Caco-2 (cell line): Measurements from ENCODE around the gene ZNF268. TPM values are rescaled to one million over a fixed set of nuclear protein-coding genes. Genes with fewer than 3 reads are reported as not detected.

ENCODE experiments used
- BruUV-seq: library from RNA; stranded (reverse); fragments of 400-500 nt; replicated peaks from 2 replicates; lab custom pipeline; 2021; lab: Mats Ljungman, UMichigan
- CTCF ChIA-PET: fragments of 300-600 bp; sonication (Branson Sonifier 250); formaldehyde crosslinking; loops from one replicate; lab custom pipeline; 2022; ENCODE audit warnings: antibody characterized with exemption; lab: Charles Lee
- POLR2A ChIA-PET: fragments of 300-600 bp; sonication (Branson Sonifier 250); formaldehyde crosslinking; loops from one replicate; lab custom pipeline; 2022; ENCODE audit warnings: antibody characterized with exemption; lab: Charles Lee
- DNase-seq, 2 experiments: peaks; one replicate each; pipeline versions ENCODE4 v3.0.0 to v3.0.0-alpha.2; 2020 to 2022
- H3K27me3 ChIP-seq: replicated peaks from 2 replicates; pipeline ENCODE4 v1.6.0; 2011; ENCODE audit warnings: low read length; ENCODE audit not compliant: control insufficient read depth, insufficient read depth
- H3K36me3 ChIP-seq: 2 replicates; pipeline ENCODE4 v1.5.1; 2011; ENCODE audit warnings: low read length; ENCODE audit not compliant: control insufficient read depth, insufficient read depth
- H3K4me1 ChIP-seq: fragments of 250-450 bp; sonication (Bioruptor Pico); 2 replicates; pipeline ENCODE4 v1.5.1; 2020; ENCODE audit warnings: mild to moderate bottlenecking
- H3K4me3 ChIP-seq: 2 replicates; pipeline ENCODE4 v1.5.1; 2011; ENCODE audit warnings: low read depth, mild to moderate bottlenecking, control low read depth, low read length
- H3K9me3 ChIP-seq: fragments of 250-450 bp; sonication (Bioruptor Pico); 2 replicates; pipeline ENCODE4 v1.5.1; 2020; ENCODE audit warnings: mild to moderate bottlenecking, moderate library complexity
- H3K27ac Mint-ChIP-seq: one replicate; pipeline ENCODE4 v1.8.0; 2022; ENCODE audit warnings: mixed read lengths; ENCODE audit not compliant: unreplicated experiment
- H3K27me3 Mint-ChIP-seq: one replicate; pipeline ENCODE4 v1.8.0; 2022; ENCODE audit warnings: mixed read lengths; ENCODE audit not compliant: insufficient read depth, unreplicated experiment
- H3K36me3 Mint-ChIP-seq: one replicate; pipeline ENCODE4 v1.8.0; 2022; ENCODE audit warnings: mild to moderate bottlenecking, mixed read lengths; ENCODE audit not compliant: insufficient read depth, unreplicated experiment
- H3K4me1 Mint-ChIP-seq: one replicate; pipeline ENCODE4 v1.8.0; 2022; ENCODE audit warnings: low read depth, mixed read lengths; ENCODE audit not compliant: unreplicated experiment
- H3K4me3 Mint-ChIP-seq: one replicate; pipeline ENCODE4 v1.8.0; 2022; ENCODE audit warnings: mild to moderate bottlenecking, moderate library complexity, mixed read lengths; ENCODE audit not compliant: unreplicated experiment
- H3K9me3 Mint-ChIP-seq: one replicate; pipeline ENCODE4 v1.8.0; 2022; ENCODE audit warnings: mixed read lengths; ENCODE audit not compliant: unreplicated experiment
- CTCF ChIP-seq, 2 experiments: fragments of 200-600 bp in 1 of 2; IDR thresholded peaks; 1 replicate in 1 of 2; 2 replicates in 1 of 2; pipeline versions ENCODE4 v1.5.1 to v1.8.0; 2011 to 2022; ENCODE audit warnings: antibody characterized with exemption in 1 of 2, control low read depth in 1 of 2, inconsistent platforms in 1 of 2, low read depth in 1 of 2, low read length in 1 of 2, mild to moderate bottlenecking in 1 of 2, moderate library complexity in 1 of 2; ENCODE audit not compliant: insufficient read depth in 1 of 2, severe bottlenecking in 1 of 2, unreplicated experiment in 1 of 2
- intact Hi-C: fragments of 100-400 bp; cut with micrococcal nuclease; formaldehyde crosslinking; loops from one replicate; pipeline ENCODE4 v1.10.0; 2022; ENCODE audit not compliant: unreplicated experiment
- total RNA-seq: library from RNA; stranded (reverse); gene quantifications from 2 replicates; pipeline ENCODE4 v1.2.3, GENCODE V29; 2022

ZNF268 gene
- total RNA-seq, 1 experiment from 2014 or later: 32.0 TPM

GRCh38 chr12:133235401-133236112, 54.3 kb downstream of the ZNF268 start, which contains the start of gene ANHX:
Gene ANHX (minus strand): TSS chr12:133235877. CDS start chr12:133234356, 1,521 bp downstream.
- Histone ChIP-seq H3K4me1 (no peaks in the 10 kb centered on the region), H3K9me3 (no peaks in the 10 kb centered on the region; the same call in 1 of the 2 replicates), H3K27me3 (no peaks in the 10 kb centered on the region), H3K36me3 (no peaks in the 10 kb centered on the region), H3K4me3 (no peak within 1 kb of the TSS)
- Mint-ChIP-seq H3K4me1 (no peaks in the 10 kb centered on the region), H3K9me3 (peaks cover 23% of the 10 kb centered on the region), H3K27me3 (no peaks in the 10 kb centered on the region), H3K4me3 (no peak within 1 kb of the TSS), H3K27ac (no peak within 1 kb of the TSS), H3K36me3 (no peaks in the 10 kb centered on the region)
- ChIA-PET POLR2A (no interaction called here), CTCF (no interaction called here)
- TF ChIP-seq CTCF (IDR thresholded peaks at IDR 0.05; ENCODE audit: insufficient read depth in 1 of 2, low read depth in 1 of 2, low read length in 1 of 2, severe bottlenecking in 1 of 2, unreplicated experiment in 1 of 2): no peak
- no TSS peak for BruUV-seq
- intact Hi-C loops: no loop called here
- no peak for DNase-seq

- no peaks in the 10 kb centered on the region for H3K27me3 ChIP-seq
- H3K4me1 Mint-ChIP-seq: no peaks in the 10 kb centered on the region
- no peaks in the 10 kb centered on the region; the same call in 1 of the 2 replicates for H3K9me3 ChIP-seq
- intact Hi-C loops: no loop called here
- no peak for TF ChIP-seq CTCF (IDR thresholded peaks at IDR 0.05; ENCODE audit: insufficient read depth in 1 of 2, low read depth in 1 of 2, low read length in 1 of 2, severe bottlenecking in 1 of 2, unreplicated experiment in 1 of 2)
- H3K9me3 Mint-ChIP-seq: peaks cover 23% of the 10 kb centered on the region
- H3K27me3 Mint-ChIP-seq: no peaks in the 10 kb centered on the region
- CTCF ChIA-PET: no interaction called here
- no peaks in the 10 kb centered on the region for H3K4me1 ChIP-seq
- no TSS peak for BruUV-seq
- no peak overlapping the region for H3K4me3 ChIP-seq
- no peaks in the 10 kb centered on the region for H3K36me3 ChIP-seq
- H3K27ac Mint-ChIP-seq: no peak overlapping the region
- DNase-seq: no peak
- H3K36me3 Mint-ChIP-seq: no peaks in the 10 kb centered on the region
- POLR2A ChIA-PET: no interaction called here
- H3K4me3 Mint-ChIP-seq: no peak overlapping the region
These were observed 54.8 kb downstream of the ZNF268 start for GRCh38 chr12:133236144-133236543.

GRCh38 chr12:133236556-133236955, 55.3 kb downstream of the ZNF268 start:
- no peak overlapping the region for H3K4me3 Mint-ChIP-seq
- no peak for TF ChIP-seq CTCF (IDR thresholded peaks at IDR 0.05; ENCODE audit: insufficient read depth in 1 of 2, low read depth in 1 of 2, low read length in 1 of 2, severe bottlenecking in 1 of 2, unreplicated experiment in 1 of 2)
- CTCF ChIA-PET: no interaction called here
- peaks cover 23% of the 10 kb centered on the region for H3K9me3 Mint-ChIP-seq
- no peaks in the 10 kb centered on the region for H3K36me3 ChIP-seq
- no TSS peak for BruUV-seq
- no peaks in the 10 kb centered on the region for H3K4me1 Mint-ChIP-seq
- no peak overlapping the region for H3K4me3 ChIP-seq
- H3K27me3 ChIP-seq: no peaks in the 10 kb centered on the region
- intact Hi-C loops: no loop called here
- no peaks in the 10 kb centered on the region for H3K4me1 ChIP-seq
- no peaks in the 10 kb centered on the region for H3K36me3 Mint-ChIP-seq
- H3K27me3 Mint-ChIP-seq: no peaks in the 10 kb centered on the region
- no peaks in the 10 kb centered on the region; the same call in 1 of the 2 replicates for H3K9me3 ChIP-seq
- no peak overlapping the region for H3K27ac Mint-ChIP-seq
- POLR2A ChIA-PET: no interaction called here
- DNase-seq: no peak
